H1 (cell line): Measurements from ENCODE around the gene PKNOX1. TPM values are rescaled to one million over a fixed set of nuclear protein-coding genes. Genes with fewer than 3 reads are reported as not detected.

Source experiments
- CTCF ChIA-PET: fragments of 300-600 bp; sonication (Branson Sonifier 250); formaldehyde crosslinking; loops from one replicate; lab custom pipeline; 2021; ENCODE audit not compliant: partially characterized antibody; lab: Charles Lee
- POLR2A ChIA-PET: fragments of 300-600 bp; sonication (Branson Sonifier 250); formaldehyde crosslinking; loops from one replicate; lab custom pipeline; 2021; ENCODE audit warnings: inconsistent platforms; ENCODE audit not compliant: partially characterized antibody; lab: Charles Lee
- DNase-seq, 2 experiments: peaks; one replicate each; pipeline versions ENCODE4 v3.0.0 to v3.0.0-alpha.2; 2010 to 2022; ENCODE audit warnings: low spot score in 2 of 2, low read depth in 1 of 2, mixed read lengths in 1 of 2
- FAIRE-seq: peaks from 2 replicates; lab custom pipeline; 2011; peaks lifted over from hg19 to GRCh38; lab: Jason Lieb, UNC
- H2AFZ ChIP-seq: 2 replicates; pipeline ENCODE4 v1.8.1; 2012; ENCODE audit warnings: low read length, inconsistent platforms
- H2AK5ac ChIP-seq: 2 replicates; pipeline ENCODE4 v1.6.1; 2013; ENCODE audit warnings: low read depth, low read length
- H2BK120ac ChIP-seq: replicated peaks from 2 replicates; pipeline ENCODE3; 2013; ENCODE audit warnings: low read depth, low read length, inconsistent platforms
- H2BK12ac ChIP-seq: 2 replicates; pipeline ENCODE4 v1.6.1; 2013; ENCODE audit warnings: low read depth, low read length
- H2BK15ac ChIP-seq: 2 replicates; pipeline ENCODE4 v1.6.1; 2013; ENCODE audit warnings: low read length
- H2BK20ac ChIP-seq: 2 replicates; pipeline ENCODE4 v1.6.1; 2013; ENCODE audit warnings: low read length
- H2BK5ac ChIP-seq: 2 replicates; pipeline ENCODE4 v1.6.1; 2013; ENCODE audit warnings: low read depth, low read length
- H3K14ac ChIP-seq: 2 replicates; pipeline ENCODE4 v1.6.1; 2013; ENCODE audit warnings: inconsistent platforms; ENCODE audit not compliant: insufficient read length
- H3K18ac ChIP-seq: 2 replicates; pipeline ENCODE4 v1.6.1; 2013; ENCODE audit warnings: low read length; ENCODE audit errors: extremely low read depth
- H3K23ac ChIP-seq: 2 replicates; pipeline ENCODE4 v1.6.1; 2013; ENCODE audit warnings: inconsistent platforms; ENCODE audit not compliant: insufficient read length
- H3K23me2 ChIP-seq: 2 replicates; pipeline ENCODE4 v1.6.1; 2013; ENCODE audit warnings: low read depth, low read length
- H3K27ac ChIP-seq: 2 replicates; pipeline ENCODE4 v1.6.1; 2011; ENCODE audit warnings: low read depth, low read length, inconsistent platforms
- H3K27me3 ChIP-seq, 4 experiments: replicated peaks in 1 of 4; 1 replicate in 1 of 4; 2 replicates in 3 of 4; pipeline versions ENCODE4 v1.6.1 to v1.8.1; 2011 to 2013; ENCODE audit warnings: low read length in 3 of 4, mild to moderate bottlenecking in 3 of 4, inconsistent platforms in 2 of 4, mixed read lengths in 2 of 4, moderate library complexity in 1 of 4; ENCODE audit not compliant: control insufficient read depth in 3 of 4, insufficient read depth in 3 of 4; ENCODE audit errors: extremely low read depth in 1 of 4
- H3K36me3 ChIP-seq, 4 experiments: 2 replicates each; pipeline versions ENCODE4 v1.6.1 to v1.8.1; 2011 to 2013; ENCODE audit warnings: mild to moderate bottlenecking in 4 of 4, low read length in 3 of 4, moderate library complexity in 2 of 4, control low read depth in 1 of 4, inconsistent platforms in 1 of 4; ENCODE audit not compliant: insufficient read depth in 4 of 4, control insufficient read depth in 2 of 4
- H3K4ac ChIP-seq: replicated peaks from 2 replicates; pipeline ENCODE3; 2013; ENCODE audit warnings: low read length, low read depth, mixed read lengths, inconsistent platforms; ENCODE audit not compliant: insufficient read length
- H3K4me1 ChIP-seq, 4 experiments: replicated peaks in 1 of 4; 1 replicate in 1 of 4; 2 replicates in 3 of 4; pipeline versions ENCODE4 v1.6.1 to v1.8.1; 2011 to 2013; ENCODE audit warnings: low read length in 3 of 4, inconsistent platforms in 2 of 4, mixed read lengths in 1 of 4; ENCODE audit not compliant: insufficient read depth in 4 of 4, control insufficient read depth in 3 of 4
- H3K4me2 ChIP-seq, 2 experiments: 2 replicates each; pipeline versions ENCODE4 v1.6.1 to v1.8.1; 2011 to 2013; ENCODE audit warnings: low read depth in 2 of 2, low read length in 2 of 2, control low read depth in 1 of 2, inconsistent platforms in 1 of 2, mild to moderate bottlenecking in 1 of 2; ENCODE audit not compliant: insufficient read depth in 1 of 2
- H3K4me3 ChIP-seq, 4 experiments: fragments of 200-600, 300-600 bp in 1 of 4; sonication (generic), shearing (Covaris generic), sonication (Bioruptor Twin) in 1 of 4; 2 replicates each; pipeline versions ENCODE4 v1.5.1 to v1.8.1; 2011 to 2016; ENCODE audit warnings: low read length in 4 of 4, low read depth in 3 of 4, control low read depth in 2 of 4, inconsistent platforms in 2 of 4, mild to moderate bottlenecking in 2 of 4, mixed read lengths in 1 of 4, moderate library complexity in 1 of 4; ENCODE audit not compliant: insufficient read depth in 2 of 4; ENCODE audit errors: extremely low read depth in 1 of 4
- H3K56ac ChIP-seq: replicated peaks from 2 replicates; pipeline ENCODE3; 2013; ENCODE audit warnings: low read depth, mild to moderate bottlenecking, mixed read lengths, low read length, inconsistent platforms; ENCODE audit not compliant: insufficient read length
- H3K79me1 ChIP-seq: 2 replicates; pipeline ENCODE4 v1.6.1; 2013; ENCODE audit warnings: low read depth, low read length, control low read depth
- H3K79me2 ChIP-seq, 2 experiments: 2 replicates each; pipeline versions ENCODE4 v1.6.1 to v1.8.1; 2012 to 2013; ENCODE audit warnings: low read length in 2 of 2, mild to moderate bottlenecking in 2 of 2, inconsistent platforms in 1 of 2; ENCODE audit not compliant: insufficient read depth in 2 of 2, control insufficient read depth in 1 of 2
- H3K9ac ChIP-seq, 4 experiments: replicated peaks in 1 of 4; 1 replicate in 1 of 4; 2 replicates in 3 of 4; pipeline versions ENCODE4 v1.6.1 to v1.8.1; 2011 to 2013; ENCODE audit warnings: low read depth in 3 of 4, low read length in 3 of 4, control low read depth in 2 of 4, mild to moderate bottlenecking in 2 of 4, moderate library complexity in 2 of 4, inconsistent platforms in 1 of 4; ENCODE audit errors: extremely low read depth in 1 of 4
- H3K9me3 ChIP-seq, 2 experiments: 2 replicates each; pipeline versions ENCODE4 v1.6.1 to v1.8.1; 2012 to 2013; ENCODE audit warnings: mild to moderate bottlenecking in 2 of 2, moderate library complexity in 2 of 2, control low read depth in 1 of 2, inconsistent platforms in 1 of 2, low read depth in 1 of 2, low read length in 1 of 2, mixed read lengths in 1 of 2; ENCODE audit not compliant: insufficient read depth in 2 of 2
- H4K20me1 ChIP-seq, 2 experiments: replicated peaks in 1 of 2; 2 replicates each; pipeline versions ENCODE3 to v1.8.1; 2011 to 2013; ENCODE audit warnings: inconsistent platforms in 2 of 2, low read length in 2 of 2, mild to moderate bottlenecking in 1 of 2; ENCODE audit not compliant: insufficient read depth in 2 of 2, control insufficient read depth in 1 of 2
- H4K5ac ChIP-seq: 2 replicates; pipeline ENCODE4 v1.6.1; 2013; ENCODE audit warnings: low read length, low read depth, mixed read lengths, inconsistent platforms; ENCODE audit not compliant: insufficient read length
- H4K8ac ChIP-seq: 2 replicates; pipeline ENCODE4 v1.8.0; 2013; ENCODE audit warnings: mild to moderate bottlenecking, moderate library complexity, low read length, inconsistent platforms; ENCODE audit not compliant: insufficient read depth; ENCODE audit errors: extremely low read depth
- H4K91ac ChIP-seq: replicated peaks from 2 replicates; pipeline ENCODE3; 2013; ENCODE audit warnings: low read length, mixed read lengths, inconsistent platforms; ENCODE audit not compliant: insufficient read length
- ASH2L ChIP-seq: fragments of 200-600, 300-600 bp; sonication (generic); IDR thresholded peaks from one replicate; pipeline ENCODE4 v1.7.1; 2017; ENCODE audit warnings: low read length
- ATF3 ChIP-seq: IDR thresholded peaks from 2 replicates; pipeline ENCODE4 v1.6.1; 2011; ENCODE audit warnings: low read depth, mild to moderate bottlenecking, low read length; ENCODE audit not compliant: insufficient read depth
- BCL11A ChIP-seq, 2 experiments: IDR thresholded peaks; one replicate each; pipeline ENCODE4 v1.6.1; 2011; ENCODE audit warnings: low read depth in 2 of 2, low read length in 2 of 2, mild to moderate bottlenecking in 2 of 2
- EGR1 ChIP-seq: IDR thresholded peaks from 2 replicates; pipeline ENCODE4 v1.6.1; 2011; ENCODE audit warnings: low read depth, low read length, borderline replicate concordance
- HDAC2 ChIP-seq, 2 experiments: fragments of 300-600 bp in 1 of 2; sonication (generic) in 1 of 2; IDR thresholded peaks; 2 replicates each; pipeline ENCODE4 v1.6.1; 2011 to 2012; ENCODE audit warnings: low read depth in 2 of 2, low read length in 2 of 2, mild to moderate bottlenecking in 2 of 2, moderate library complexity in 2 of 2, borderline replicate concordance in 1 of 2, inconsistent platforms in 1 of 2
- JUND ChIP-seq: IDR thresholded peaks from 2 replicates; pipeline ENCODE4 v1.6.1; 2011; ENCODE audit warnings: mild to moderate bottlenecking, improper control_type of control experiment, low read length
- NANOG ChIP-seq: IDR thresholded peaks from 2 replicates; pipeline ENCODE4 v1.6.1; 2011; ENCODE audit warnings: low read length, low read depth, mild to moderate bottlenecking, inconsistent platforms; ENCODE audit not compliant: insufficient read depth, poor library complexity, severe bottlenecking
- POU5F1 ChIP-seq: IDR thresholded peaks from 2 replicates; pipeline ENCODE4 v1.6.1; 2011; ENCODE audit warnings: low read depth, mild to moderate bottlenecking, low read length, moderate library complexity
- RAD21 ChIP-seq, 2 experiments: IDR thresholded peaks in 1 of 2; conservative IDR thresholded peaks in 1 of 2; 2 replicates each; pipeline ENCODE4 v1.6.1; 2011; ENCODE audit warnings: low read depth in 2 of 2, low read length in 2 of 2, improper control_type of control experiment in 1 of 2, inconsistent platforms in 1 of 2, mild to moderate bottlenecking in 1 of 2, moderate library complexity in 1 of 2
- SIRT6 ChIP-seq: IDR thresholded peaks from one replicate; pipeline ENCODE4 v1.7.1; 2012; ENCODE audit warnings: low read length, inconsistent platforms
- WGBS, 2 experiments: shearing (Covaris generic) in 1 of 2; methylation state at CpG; one replicate each; pipeline versions ENCODE4 v1.1.6 to v1.1.7; 2013 to 2015; ENCODE audit warnings: low lambda C conversion rate in 2 of 2, mixed read lengths in 2 of 2, inconsistent platforms in 1 of 2, low coverage in 1 of 2, missing lambda C conversion rate in 1 of 2; ENCODE audit not compliant: insufficient replicate concordance in 2 of 2, insufficient coverage in 1 of 2, insufficient read length in 1 of 2; ENCODE audit errors: extremely low coverage in 1 of 2, missing lambda C conversion rate in 1 of 2; 5-methylcytosine and 5-hydroxymethylcytosine counted together
- polyA plus RNA-seq, 7 experiments: library from polyadenylated mRNA; depleted of rRNA in 3 of 7; stranded (reverse) in 5 of 7; unstranded in 2 of 7; fragments of >200 nt in 5 of 7; fragments of 200-250 nt in 2 of 7; gene quantifications; 1 replicate in 5 of 7; 2 replicates in 1 of 7; 4 replicates in 1 of 7; pipeline versions ENCODE4 v1.2.1 to v1.2.3, GENCODE V29; 2011 to 2013; ENCODE audit warnings: missing spikeins in 2 of 7, mixed read lengths in 2 of 7
- total RNA-seq: library from RNA; stranded (reverse); fragmentation: NEBNext Ultra II Directional; extraction: Animal tissue kit (Norgen Biotek cat#: 25700); gene quantifications from 2 replicates; pipeline ENCODE4 v1.2.1, GENCODE V29; 2021

PKNOX1 gene
- total and polyA plus RNA-seq, 2 of the 8 experiments (the other 6 are each of a cell fraction or from before 2014, with no cell fraction given), result 20.4 to 31.9 TPM

- no peak overlapping the region for H3K23ac ChIP-seq
- H3K18ac ChIP-seq, result peak overlapping the region; percentile 85; the same call in 1 of the 2 replicates
- WGBS, 2 experiments, result 88% methylated on average over 5 of the region's 5 CpGs; no CpG with 5 or more reads in 1 of the 2 experiments
- no peak overlapping the region for H4K5ac ChIP-seq
- no peak overlapping the region for H2BK120ac ChIP-seq
- DNase-seq (no peak), FAIRE-seq (no peak)
- H3K79me1 ChIP-seq, result peaks cover 2% of the 10 kb centered on the region; the same call in 1 of the 2 replicates
- H3K27ac ChIP-seq, result no peak overlapping the region
- TF ChIP-seq POU5F1 (no peak), NANOG (no peak), ASH2L (no peak), JUND (no peak), HDAC2 (IDR thresholded peaks at IDR 0.05; ENCODE audit: borderline replicate concordance in 1 of 2, low read depth in 2 of 2, low read length in 2 of 2) (no peak), EGR1 (no peak), ATF3 (no peak), RAD21 (IDR thresholded peaks at IDR 0.05 in 1 of 2, conservative IDR thresholded peaks at IDR 0.05 in 1 of 2; ENCODE audit: low read depth in 2 of 2, low read length in 2 of 2) (no peak), SIRT6 (no peak), BCL11A (IDR thresholded peaks at IDR 0.05; ENCODE audit: low read depth in 2 of 2, low read length in 2 of 2) (no peak)
- no peaks in the 10 kb centered on the region for H3K27me3 ChIP-seq
- no peak overlapping the region for H3K4me3 ChIP-seq
- peak overlapping the region; percentile 13 for H4K91ac ChIP-seq
- H3K23me2 ChIP-seq, result no peaks in the 10 kb centered on the region
- H2AFZ ChIP-seq, result no peak overlapping the region
- no peak overlapping the region for H4K8ac ChIP-seq
- H3K4me2 ChIP-seq, result no peak overlapping the region
- no peaks in the 10 kb centered on the region for H4K20me1 ChIP-seq
- no peak overlapping the region; a peak in 1 of 7 replicates for H3K9ac ChIP-seq
- no peak overlapping the region for H3K4ac ChIP-seq
- no peak overlapping the region for H3K14ac ChIP-seq
- ChIA-PET POLR2A (interaction anchor here (1.3 to 7.5 kb wide), 4 partner anchors 10 to 49 kb away, joined by 5 to 112 read pairs (median 8); no protein-coding TSS in a partner anchor), CTCF (interaction anchor here (0.7 to 0.8 kb wide), 2 partner anchors 16 to 83 kb away, joined by 3 to 4 read pairs; no protein-coding TSS in a partner anchor)
- H3K56ac ChIP-seq, result no peak overlapping the region
- H3K9me3 ChIP-seq, result no peaks in the 10 kb centered on the region
- H3K4me1 ChIP-seq, result peaks cover 0 to 16% (median 9%) of the 10 kb centered on the region in 4 experiments
- H2BK15ac ChIP-seq, result peak overlapping the region; percentile 76; the same call in 1 of the 2 replicates
- H2AK5ac ChIP-seq, result peak overlapping the region; percentile 79
- H2BK20ac ChIP-seq, result peak overlapping the region; percentile 52; the same call in 1 of the 2 replicates
- H3K36me3 ChIP-seq, result peaks cover 0 to 14% (median 0%) of the 10 kb centered on the region in 4 experiments; a peak in 2 of 8 replicates
- H2BK12ac ChIP-seq, result peak overlapping the region; percentile 70; the same call in 1 of the 2 replicates
- H3K79me2 ChIP-seq, result peaks cover 0 to 77% of the 10 kb centered on the region in 2 experiments; a peak in 2 of 4 replicates
- H2BK5ac ChIP-seq, result peak overlapping the region; percentile 90
Measured at GRCh38 chr21:42981214-42981523, 6.8 kb downstream of the PKNOX1 start.
